ENCODE results near the gene IFT22.
A peak's percentile ranks its signal among the peaks of the same experiment; 100 is the strongest.
"Not testable (repeated sequence)": the region's sequence is repeated elsewhere in the genome, so short reads cannot be mapped to it uniquely, and the experiment has no call there.

Gene IFT22

DNA sequence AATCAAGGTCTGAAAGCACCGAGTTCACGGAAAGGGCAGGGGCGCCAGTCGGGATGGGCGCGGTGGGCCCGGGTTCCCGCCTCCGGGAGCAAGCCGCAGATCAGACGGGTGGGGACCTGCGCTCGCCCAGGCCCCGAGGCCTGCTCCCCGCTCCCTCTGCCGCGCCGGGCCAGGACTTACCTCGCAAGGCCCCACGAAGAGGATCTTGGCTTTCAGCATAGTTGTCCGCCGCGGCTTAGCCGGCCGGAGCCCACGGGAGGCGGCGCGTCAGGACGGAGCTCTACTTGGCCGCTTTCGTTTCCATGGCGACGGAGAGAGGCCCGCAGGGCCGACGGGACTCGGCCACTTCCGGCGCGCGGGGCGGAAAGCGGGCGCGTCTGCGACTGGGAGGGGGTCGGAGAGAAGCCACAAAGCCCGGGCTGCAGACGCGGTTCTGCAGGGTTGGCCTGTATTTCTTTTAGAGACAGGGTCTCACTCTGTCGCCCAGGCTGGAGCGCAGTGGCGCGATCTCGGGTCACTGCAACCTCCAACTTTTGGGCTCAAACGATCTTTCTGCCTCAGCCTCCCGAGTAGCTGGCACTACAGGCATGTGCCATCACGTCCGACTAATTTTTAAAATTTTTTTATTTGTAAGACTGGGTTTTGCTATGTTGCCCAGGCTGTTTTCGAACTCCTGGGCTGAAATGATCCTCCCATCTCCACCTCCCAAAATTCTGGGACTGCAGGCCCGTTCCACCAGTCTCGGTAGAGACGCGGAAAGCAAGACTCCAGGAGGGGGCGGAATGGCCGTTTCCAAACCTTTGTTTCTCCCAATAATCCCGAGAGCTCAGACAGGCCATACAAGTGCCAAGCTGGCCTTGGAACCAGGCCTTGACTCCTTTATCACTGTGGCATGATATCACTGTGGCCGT lies at the start of gene IFT22:
TSS of gene IFT22 (minus strand) at position 322 of the 911 bp plus-strand sequence. CDS start at position 219, 103 bp downstream.
- peak; percentile 89 for DNase-seq

DNA sequence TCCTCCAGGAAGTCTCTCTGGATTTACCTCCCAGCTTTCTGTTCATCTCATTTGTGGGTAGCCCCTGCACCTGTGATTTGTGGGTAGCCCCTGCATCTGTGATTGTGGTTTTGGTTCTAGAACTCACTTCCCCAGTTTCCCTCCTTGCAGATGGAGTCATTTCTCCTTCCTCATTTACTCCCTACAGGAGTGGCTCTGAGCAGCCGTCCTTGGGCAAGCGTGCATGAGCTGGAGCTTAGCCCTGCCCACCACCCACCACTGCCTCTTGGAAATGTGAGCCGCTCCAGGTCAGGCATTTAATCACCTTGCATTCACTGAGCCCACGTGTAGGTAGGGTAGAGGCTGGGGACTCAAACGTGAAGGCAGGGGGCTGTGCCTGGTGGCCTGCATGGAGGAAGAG lies 49.2 kb upstream of the IFT22 start:
- DNase-seq = no peak

DNA sequence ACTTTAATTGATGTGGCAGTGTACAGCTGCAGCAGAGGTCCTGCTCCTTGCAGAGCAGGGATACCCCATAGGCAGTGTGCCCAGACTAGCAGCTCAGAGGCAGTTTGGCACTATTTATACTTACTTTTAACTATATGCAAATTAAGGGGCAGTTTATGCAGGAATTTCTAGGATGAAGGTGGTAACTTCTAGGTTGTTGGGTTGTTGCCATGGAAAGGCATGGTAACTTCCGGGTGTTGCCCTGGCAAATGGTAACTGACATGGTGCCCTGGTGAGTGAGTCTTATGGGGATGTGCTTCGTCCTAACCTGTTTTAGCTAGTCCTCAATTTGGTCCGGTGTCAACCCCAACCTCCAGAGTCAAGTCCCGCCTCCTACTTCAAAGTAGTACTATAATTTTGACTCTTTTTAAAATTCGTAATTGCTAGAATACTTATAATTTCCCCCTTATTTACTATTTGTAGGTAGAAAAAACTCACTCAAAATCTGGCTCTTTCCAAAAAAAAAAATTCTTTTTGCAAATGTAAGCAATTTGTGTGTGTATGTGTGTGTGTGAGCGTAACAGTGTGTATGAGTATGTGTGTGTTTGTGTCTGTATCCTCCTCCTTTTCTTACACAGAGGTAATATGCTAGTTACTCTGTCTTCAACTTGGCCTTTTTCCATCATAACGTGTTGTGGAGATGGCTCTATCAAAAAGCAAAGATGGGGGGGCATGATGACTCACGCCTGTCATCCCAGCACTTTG lies 47.0 kb upstream of the IFT22 start:
- DNase-seq = no peak

DNA sequence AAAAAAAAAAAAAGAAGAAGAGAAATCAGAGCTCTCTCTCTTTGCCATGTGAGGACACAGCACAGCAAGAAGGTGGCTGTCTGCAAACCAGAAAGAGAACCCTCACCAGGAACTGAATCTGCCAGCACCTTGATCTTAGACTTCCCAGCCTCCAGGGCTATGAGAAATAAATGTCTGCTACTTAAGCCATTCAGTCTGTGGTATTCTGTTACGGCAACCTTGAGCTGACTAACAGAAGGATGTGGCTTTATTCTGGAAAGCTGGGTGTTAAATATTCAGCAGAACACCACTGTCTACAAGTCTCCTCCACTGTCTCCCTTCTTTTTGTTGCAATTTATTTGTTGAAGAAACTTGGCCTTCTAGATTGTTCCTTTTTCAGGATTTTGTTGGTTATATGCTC lies 46.1 kb upstream of the IFT22 start:
- DNase-seq = no peak

DNA sequence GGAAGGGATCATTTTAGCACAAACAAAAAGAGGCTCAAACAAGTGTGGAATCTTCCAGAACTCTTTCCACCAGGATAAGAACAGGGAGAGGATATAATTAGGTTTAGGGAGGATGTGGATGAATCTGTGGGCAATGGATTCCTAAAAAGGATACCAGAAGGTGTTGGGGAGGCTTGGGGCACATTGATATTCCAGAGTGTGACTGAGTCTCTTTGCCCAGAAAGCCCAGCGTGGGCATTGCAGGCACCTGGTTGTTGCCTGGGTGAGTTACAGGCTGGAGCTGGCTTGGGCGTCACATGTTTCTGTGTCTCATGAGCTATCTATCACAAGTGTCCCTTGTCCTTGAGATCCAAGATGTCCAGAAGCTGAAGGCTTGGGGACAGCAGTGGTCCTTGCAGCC lies 44.3 kb upstream of the IFT22 start:
- no peak for DNase-seq

DNA sequence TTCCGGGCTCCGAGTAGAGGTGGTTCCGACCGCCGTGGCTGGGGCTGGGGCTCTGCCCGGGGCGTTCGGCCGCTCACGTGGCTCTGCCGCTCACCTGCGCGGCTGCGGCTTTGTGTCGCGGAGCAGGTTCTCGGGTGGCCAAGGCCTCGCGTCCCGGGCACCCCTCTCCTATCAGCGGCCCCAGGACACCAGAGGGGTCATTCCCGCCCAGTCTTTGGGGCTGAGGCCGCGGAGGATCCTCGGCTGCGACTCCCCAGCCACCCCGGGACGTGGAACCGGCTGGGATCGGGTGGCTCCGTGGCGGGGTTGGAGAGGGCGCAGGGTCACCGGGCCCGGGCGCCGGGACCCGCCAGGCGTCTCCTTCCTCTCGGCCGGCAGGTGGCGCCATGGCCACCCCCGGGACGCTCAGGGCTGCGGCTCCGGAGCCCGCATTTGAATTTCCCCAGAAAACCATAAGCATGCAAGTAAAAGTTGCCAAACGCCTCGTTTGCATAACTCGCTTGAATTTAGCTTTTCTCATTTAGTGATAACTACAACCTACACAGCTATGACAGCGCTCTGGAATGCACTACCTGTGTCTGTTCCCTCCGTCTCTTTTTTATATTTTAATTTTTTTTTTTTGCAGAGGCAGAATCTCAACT lies 42.2 kb upstream of the IFT22 start:
- DNase-seq = peak; percentile 60

DNA sequence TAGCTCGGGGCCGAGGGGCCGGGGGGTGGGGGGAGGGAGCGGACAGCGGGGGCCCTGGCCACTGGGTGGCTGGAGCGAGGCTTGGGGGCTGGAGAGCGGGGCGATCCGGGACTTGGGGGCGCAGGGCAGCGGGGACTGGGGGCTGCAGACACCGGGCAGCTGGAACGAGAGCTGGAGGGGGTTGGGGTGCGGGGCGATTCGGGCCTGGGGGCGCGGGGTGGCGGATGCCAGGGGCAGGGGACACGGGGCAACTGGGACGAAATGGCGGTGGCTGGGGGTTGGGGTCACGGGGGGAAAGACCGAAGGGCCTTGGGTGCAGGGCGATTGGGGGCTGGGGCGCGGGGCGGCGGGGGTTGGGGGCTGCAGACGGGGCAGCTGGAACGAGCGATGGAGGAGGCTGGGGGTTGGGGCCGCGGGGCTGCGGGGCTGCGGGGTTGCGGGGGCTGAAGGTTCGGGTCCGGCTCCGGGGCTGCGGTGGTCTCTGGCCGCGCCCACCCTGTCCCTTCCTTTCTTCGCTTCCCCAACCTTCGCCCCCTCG lies 41.7 kb upstream of the IFT22 start:
- DNase-seq = no peak

DNA sequence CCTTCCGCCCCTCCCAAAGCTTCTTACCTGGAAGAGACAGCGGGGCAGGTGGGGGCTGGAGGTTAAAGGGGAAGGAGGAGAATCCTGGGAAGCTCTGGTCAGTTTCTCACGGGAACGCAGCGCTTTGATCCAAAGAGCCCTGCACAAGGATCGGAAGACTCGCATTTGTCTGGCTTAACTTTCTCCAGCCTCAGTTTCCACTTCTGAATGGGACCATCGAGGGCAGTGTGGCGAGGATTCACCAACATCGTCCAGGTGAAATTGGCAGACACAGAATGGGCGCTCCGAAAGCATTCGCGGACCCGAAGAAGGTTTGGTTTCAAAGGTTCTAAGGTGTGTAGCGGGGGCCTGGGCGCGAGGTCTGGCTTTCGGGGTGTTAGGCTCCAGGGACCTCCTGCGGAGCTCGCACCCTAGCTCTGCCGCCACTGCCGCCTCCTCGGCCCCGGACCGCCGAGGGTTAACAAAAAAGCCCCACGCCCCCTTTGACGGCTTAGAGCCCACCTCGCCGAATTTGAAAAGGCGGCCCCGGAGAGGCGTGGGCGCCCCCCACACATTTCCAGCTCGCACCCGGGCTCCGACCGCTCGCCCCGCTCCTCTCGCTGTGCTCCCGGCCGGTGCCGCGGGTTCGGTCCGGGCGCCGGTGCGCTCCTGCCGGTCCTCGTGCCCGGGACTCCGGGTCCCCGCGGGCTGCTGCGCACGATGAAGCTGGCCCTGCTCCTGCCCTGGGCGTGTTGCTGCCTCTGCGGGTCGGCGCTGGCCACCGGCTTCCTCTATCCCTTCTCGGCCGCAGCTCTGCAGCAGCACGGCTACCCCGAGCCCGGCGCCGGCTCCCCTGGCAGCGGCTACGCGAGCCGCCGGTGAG lies 41.0 kb upstream of the IFT22 start, which contains the start of gene COL26A1:
TSS of gene COL26A1 (plus strand) at position 542 of the 862 bp plus-strand sequence. CDS start at position 700, 158 bp downstream.
- DNase-seq = no peak

DNA sequence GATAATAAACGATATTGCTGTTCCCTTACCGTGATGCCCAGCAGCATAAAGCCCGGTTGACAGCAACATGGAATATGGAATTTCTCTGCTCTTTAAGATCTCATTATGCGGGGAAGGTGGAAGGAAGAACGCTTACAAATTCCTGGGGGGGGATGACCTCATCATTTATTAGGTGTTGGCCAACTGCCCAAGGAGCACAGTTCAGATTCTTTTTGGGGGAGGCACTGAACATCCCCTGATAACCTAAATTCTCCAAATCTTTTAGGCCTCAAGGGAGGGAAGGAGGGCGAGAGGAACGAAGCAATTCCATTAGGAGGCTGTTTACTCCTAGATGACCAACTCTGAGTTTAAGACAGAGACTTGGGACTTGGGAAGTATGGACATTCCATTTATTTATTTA lies 35.8 kb upstream of the IFT22 start:
- DNase-seq = no peak

DNA sequence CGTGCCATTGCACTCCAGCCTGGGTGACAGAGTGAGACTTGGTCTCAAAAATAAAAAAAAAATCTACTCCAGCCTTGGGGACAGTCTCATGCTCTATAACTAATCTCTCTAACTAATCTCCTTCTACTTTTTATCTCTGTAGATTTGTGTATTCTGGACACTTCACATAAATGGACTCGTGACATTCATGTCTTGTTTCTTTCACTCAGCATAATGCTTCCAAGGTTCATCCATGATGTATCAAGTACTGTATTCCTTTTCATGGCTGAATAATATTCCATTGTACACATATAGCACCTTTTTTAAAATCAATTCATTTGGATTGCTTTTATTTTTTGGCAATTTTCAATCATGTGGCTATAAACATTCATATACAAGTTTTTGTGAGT lies 31.3 kb upstream of the IFT22 start:
- DNase-seq = no peak

DNA sequence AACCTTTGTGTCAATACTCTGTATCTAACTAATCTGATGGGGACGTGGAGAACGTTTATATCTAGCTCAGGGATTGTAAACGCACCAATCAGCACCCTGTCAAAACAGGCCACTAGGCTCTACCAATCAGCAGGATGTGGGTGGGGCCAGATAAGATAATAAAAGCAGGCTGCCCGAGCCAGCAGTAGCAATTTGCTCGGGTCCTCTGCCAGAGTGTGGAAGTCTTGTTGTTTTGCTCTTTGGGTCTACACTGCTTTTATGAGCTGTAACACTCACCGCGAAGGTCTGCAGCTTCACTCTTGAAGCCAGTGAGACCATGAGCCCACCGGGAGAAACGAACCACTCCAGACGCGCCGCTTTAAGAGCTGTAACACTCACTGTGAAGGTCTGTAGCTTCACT lies 27.7 kb upstream of the IFT22 start:
- not testable (repeated sequence) for DNase-seq

DNA sequence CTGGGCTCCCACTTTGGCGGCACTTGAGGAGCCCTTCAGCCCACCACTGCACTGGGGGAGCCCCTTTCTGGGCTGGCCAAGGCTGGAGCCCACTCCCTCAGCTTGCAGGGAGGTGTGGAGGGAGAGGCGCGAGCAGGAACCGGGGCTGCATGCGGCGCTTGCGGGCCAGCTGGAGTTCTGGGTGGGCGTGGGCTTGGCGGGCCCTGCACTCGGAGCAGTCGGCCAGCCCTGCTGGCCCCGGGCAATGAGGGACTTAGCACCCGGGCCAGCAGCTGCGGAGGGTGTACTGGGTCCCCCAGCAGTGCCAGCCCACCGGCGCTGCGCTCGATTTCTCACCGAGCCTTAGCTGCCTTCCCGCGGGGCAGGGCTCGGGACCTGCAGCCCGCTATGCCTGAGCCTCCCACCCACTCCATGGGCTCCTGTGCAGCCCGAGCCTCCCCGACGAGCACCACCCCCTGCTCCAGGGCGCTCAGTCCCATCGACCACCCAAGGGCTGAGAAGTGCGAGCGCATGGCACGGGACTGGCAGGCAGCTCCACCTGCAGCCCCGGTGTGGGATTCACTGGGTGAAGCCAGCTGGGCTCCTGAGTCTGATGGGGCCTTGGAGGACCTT lies 26.9 kb upstream of the IFT22 start:
- not testable (repeated sequence) for DNase-seq

DNA sequence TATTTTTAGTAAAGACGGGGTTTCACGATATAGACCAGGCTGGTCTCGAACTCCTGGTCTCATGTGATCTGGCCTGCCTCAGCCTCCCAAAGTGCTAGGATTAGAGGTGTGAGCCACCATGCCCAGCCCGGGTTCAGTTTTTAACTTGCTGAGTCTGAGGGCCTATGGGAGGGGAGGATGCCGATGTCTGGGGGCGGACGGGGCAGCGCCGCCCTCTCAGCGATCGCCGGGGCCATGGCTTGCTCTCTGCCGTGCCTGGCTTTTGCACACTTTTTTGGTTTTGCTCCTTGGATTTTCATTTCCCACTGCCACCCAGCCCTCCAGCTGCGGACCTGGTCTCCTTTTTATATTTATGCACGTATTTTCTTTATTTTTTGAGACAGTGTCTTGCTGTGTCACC lies 25.9 kb upstream of the IFT22 start:
- DNase-seq = no peak

DNA sequence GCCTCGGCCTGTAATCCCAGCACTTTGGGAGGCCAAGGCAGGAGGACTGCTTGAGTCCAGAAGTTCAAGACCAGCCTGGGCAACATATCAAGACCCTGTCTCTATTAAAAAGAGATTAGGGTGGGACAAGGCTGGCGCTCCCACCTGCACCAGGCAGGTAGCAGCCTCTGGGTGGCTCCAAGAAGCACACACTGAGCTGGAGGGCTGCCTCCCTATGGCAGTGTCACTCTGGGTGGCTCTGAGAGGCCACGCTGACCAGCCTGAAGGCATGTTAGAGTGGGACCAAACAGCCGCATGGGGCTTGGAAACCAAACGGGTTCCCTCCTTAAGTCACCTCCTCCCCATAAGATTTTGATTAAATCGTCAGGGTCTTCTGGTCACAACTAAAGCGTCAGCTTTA lies 21.3 kb upstream of the IFT22 start:
- no peak for DNase-seq

DNA sequence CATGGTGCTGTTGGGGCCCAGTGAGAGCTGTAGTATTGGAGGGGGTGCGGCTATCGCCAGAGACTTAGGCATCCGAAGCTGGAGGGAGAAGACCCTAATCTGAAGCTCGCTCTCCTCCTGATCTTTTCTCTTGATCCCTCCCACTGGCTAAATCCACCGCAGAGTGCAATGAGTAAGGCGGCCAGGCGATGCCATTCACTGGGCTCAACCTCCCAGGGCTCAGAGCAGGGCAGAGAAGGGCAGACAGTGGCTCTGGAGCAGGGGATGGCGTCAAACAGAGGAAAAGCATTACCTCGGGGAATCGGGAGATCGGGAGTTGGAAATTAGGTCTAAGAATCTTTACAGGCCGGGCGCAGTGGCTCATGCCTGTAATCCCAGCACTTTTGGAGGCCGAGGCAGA lies 18.8 kb upstream of the IFT22 start:
- DNase-seq = no peak

DNA sequence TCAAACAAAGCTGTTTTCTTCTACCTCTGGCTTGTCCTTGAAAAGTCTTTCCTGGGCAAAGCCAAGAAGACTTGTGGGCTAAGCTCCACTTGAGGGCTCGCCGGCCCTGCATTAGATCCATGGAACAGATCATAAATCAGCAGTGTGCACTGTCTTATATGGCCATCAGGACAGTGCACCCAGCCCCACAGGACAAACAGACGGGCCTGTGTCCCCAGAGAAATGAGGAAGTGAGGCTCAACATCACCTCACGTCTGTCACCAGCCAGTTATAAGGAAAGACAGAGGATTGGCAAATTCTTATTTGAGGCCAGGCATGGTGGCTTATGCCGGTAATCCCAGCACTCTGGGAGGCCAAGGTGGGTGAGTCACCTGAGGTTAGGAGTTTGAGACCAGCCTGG lies 12.3 kb upstream of the IFT22 start:
- no peak for DNase-seq

DNA sequence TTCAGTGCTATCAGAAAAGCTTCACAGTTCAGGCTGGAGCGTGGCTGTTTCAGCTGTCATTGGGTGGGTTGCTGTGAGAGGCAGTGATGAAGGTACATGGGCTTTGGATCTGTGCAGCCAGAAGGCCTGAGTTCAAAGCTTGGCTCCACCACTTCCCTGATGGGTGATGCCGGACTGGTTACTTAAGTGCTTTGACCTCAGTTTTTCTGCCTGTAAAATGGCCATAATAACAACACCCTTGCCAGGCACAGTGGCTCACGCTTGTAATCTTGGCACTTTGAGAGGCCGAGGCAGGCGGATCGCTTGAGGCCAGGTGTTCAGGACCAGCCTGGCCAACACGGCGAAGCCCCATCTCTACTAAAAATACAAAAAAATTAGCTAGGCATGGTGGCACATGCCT lies 10.4 kb upstream of the IFT22 start:
- no peak for DNase-seq

DNA sequence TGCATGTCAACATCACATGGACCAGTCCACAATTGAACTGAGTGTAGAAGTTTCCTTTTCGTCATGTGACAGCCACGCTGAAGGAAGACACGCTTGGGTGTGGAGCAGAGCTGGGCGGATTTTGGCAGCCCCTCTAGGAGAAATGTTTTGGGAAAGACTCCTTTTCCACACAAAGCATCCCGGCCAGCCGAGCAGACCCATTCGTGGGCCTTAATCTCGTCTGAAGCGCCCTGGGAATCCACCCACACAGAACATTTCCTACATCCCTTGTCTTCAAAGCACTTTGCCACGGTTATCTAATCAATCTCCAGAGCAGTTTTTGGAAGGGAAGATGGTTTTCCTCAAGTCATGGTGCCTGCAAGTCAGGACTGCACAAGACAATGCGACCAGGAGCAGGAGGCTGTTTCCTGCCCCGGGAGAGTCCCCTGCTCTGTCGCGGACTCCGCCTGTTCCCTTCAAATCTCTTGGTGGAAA lies 8.4 kb upstream of the IFT22 start:
- DNase-seq = no peak

DNA sequence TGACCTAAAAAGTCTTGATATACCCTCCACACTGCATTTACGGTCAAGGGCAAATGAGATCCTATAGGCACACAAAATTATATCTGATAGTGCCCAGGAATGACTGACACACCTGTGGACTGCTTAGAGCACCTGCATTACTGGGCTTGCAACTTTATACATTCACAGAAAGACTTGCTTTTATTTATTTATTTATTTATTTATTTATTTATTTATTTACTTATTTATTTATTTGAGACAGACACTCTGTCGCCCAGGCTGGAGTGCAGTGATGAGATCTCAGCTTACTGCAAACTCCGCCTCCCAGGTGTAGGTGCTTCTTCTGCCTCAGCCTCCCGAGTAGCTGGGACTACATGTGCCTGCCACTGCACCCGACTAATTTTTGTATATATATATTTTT lies 6.5 kb upstream of the IFT22 start:
- DNase-seq = no peak

DNA sequence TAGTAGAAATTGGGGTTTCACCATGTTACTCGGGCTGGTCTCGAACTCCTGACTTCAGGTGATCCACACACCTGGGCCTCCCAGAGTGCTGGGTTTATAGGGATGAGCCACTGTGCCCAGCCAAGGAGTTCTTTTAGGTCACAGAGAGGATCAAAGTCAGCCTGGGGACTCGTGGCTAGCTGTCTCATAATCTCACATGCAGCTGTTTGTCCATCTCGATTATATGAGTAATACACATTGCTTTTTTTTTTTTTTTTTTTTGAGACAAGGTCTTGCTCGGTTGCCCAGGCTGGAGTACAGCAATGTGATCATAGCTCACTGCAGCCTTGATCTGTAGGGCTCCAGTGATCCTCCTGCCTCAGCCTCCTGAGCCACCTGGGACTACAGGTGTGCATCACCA lies 2.2 kb downstream of the IFT22 start:
- DNase-seq = no peak

DNA sequence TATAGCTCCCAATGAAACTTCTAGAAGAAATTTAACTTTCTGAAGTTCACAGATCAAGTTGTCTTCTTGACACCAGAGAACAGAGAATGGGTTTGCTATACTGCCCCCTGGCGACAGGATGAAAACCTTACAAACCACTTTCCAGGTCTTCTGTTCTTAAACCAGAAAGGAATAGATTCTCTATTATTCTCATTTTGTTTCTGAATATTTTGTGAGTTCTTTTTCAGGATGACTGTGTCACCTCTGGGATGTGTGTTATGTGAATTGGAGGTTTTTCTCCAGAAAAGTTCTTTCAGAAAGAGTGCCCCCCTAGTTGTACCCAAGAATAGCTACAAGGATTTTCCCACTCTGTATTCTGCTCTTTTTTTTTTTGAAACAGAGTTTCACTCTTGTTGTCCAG lies 6.3 kb downstream of the IFT22 start:
- DNase-seq = peak; percentile 41

Data from CD4-positive, alpha-beta T cell treated with Interleukin-15 for 1 hour (primary cell).